ES-I3 (cell line): ENCODE results near the gene RYR2.

Source experiments
- H3K36me3 ChIP-seq: 2 replicates; pipeline ENCODE4 v1.6.1; 2013; ENCODE audit warnings: mild to moderate bottlenecking, low read length, control low read depth, moderate library complexity; ENCODE audit not compliant: insufficient read depth
- H3K4me1 ChIP-seq: 2 replicates; pipeline ENCODE4 v1.6.1; 2013; ENCODE audit warnings: mild to moderate bottlenecking, control low read depth, low read length; ENCODE audit not compliant: insufficient read depth
- H3K9ac ChIP-seq: 2 replicates; pipeline ENCODE4 v1.6.1; 2013; ENCODE audit warnings: low read depth, mild to moderate bottlenecking, low read length, moderate library complexity
- H3K9me3 ChIP-seq: 2 replicates; pipeline ENCODE4 v1.6.1; 2013; ENCODE audit warnings: mild to moderate bottlenecking, low read length, moderate library complexity; ENCODE audit not compliant: control insufficient read depth, insufficient read depth

Gene RYR2

GRCh38 chr1:237751090-237751489 is 709.1 kb downstream of the RYR2 start:
- H3K9ac ChIP-seq = no peak overlapping the region
- no peaks in the 10 kb centered on the region for H3K9me3 ChIP-seq
- peaks cover 4% of the 10 kb centered on the region; the same call in 1 of the 2 replicates for H3K4me1 ChIP-seq
- no peaks in the 10 kb centered on the region for H3K36me3 ChIP-seq

DNA sequence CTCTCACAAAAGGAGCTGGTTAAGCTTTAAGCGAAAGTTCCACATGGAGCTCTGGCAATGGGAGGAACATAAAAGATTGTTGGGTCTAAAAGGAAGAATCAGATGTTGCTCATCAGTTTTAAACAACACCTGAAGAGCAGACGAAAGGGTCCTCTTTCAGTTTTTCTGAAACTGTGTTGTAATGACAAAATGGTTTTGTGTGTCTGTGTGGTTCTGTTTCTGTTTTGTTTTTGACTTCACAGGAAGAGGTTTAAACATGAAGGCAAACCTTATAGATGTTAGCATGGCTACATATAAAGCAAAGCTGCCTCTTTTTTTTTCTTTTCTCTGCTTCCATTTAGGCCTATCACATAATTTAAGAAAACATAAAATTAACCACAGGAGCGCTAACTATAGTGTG is 712.6 kb downstream of the RYR2 start:
- Histone ChIP-seq H3K4me1 (peaks cover 4% of the 10 kb centered on the region; the same call in 1 of the 2 replicates), H3K9ac (no peak overlapping the region), H3K9me3 (no peaks in the 10 kb centered on the region), H3K36me3 (no peaks in the 10 kb centered on the region)

DNA sequence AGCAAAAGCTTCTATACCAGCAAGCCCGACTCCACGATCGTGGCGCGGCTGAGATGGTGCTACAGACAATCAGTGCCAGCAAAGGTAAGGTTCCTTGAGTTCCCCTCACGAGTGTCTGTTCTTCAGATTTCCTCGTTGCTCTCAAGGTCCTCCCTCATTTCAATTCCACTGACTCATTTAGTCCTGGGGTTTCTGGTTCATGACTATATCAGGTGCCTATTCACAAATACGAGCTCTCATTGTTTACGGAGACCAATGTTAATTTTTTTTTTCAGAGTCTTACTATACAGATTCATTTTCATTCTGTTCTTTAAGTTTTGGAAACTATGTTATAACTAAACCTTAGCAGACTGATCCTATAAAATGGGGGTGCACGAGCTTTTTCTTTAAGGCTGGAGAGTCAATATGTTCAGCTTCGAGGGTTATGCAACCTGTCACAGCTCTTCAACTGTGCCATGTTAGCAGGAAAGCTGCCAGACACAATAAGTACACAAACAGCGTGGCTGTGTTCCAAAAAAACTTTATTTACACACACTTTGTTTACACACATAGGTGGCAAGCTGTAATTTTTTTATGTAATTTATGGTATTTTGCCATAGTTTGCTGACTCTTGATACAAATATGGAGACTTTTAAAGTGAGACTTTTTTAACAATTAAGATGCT is 714.5 kb downstream of the RYR2 start:
- Histone ChIP-seq H3K9ac (no peak overlapping the region), H3K9me3 (no peaks in the 10 kb centered on the region), H3K36me3 (no peaks in the 10 kb centered on the region), H3K4me1 (peaks cover 4% of the 10 kb centered on the region; the same call in 1 of the 2 replicates)

DNA sequence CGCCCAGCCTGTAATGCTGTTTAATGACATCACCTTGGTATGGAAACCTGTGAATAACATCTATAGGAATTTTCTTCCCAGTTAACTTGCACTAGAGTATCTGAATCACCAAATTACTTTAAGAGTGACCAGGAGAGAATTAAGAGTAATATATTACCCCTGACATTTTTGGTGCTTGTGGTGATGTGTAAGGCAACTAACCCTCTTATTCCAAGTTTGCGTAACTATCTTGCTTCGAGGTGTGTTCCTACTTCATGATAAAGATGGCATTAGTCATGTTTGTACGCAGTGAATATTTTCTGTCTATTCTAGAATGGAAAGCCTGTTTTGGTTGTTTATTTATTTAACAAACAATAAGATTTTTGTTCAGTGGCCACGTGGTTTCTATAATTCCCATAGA is 717.4 kb downstream of the RYR2 start:
- no peak overlapping the region for H3K9ac ChIP-seq
- no peaks in the 10 kb centered on the region for H3K9me3 ChIP-seq
- H3K36me3 ChIP-seq = no peaks in the 10 kb centered on the region
- H3K4me1 ChIP-seq = no peaks in the 10 kb centered on the region

- Histone ChIP-seq H3K36me3 (no peaks in the 10 kb centered on the region), H3K4me1 (no peaks in the 10 kb centered on the region), H3K9ac (no peak overlapping the region), H3K9me3 (no peaks in the 10 kb centered on the region)
Observed at GRCh38 chr1:237760951-237761350, 719.0 kb downstream of the RYR2 start.

GRCh38 chr1:237763137-237763536 is 721.2 kb downstream of the RYR2 start:
- no peak overlapping the region for H3K9ac ChIP-seq
- no peaks in the 10 kb centered on the region for H3K36me3 ChIP-seq
- no peaks in the 10 kb centered on the region for H3K9me3 ChIP-seq
- H3K4me1 ChIP-seq = no peaks in the 10 kb centered on the region

- Histone ChIP-seq H3K9me3 (no peaks in the 10 kb centered on the region), H3K4me1 (no peaks in the 10 kb centered on the region), H3K36me3 (no peaks in the 10 kb centered on the region), H3K9ac (no peak overlapping the region)
Observed at GRCh38 chr1:237763751-237764150, 721.8 kb downstream of the RYR2 start.

DNA sequence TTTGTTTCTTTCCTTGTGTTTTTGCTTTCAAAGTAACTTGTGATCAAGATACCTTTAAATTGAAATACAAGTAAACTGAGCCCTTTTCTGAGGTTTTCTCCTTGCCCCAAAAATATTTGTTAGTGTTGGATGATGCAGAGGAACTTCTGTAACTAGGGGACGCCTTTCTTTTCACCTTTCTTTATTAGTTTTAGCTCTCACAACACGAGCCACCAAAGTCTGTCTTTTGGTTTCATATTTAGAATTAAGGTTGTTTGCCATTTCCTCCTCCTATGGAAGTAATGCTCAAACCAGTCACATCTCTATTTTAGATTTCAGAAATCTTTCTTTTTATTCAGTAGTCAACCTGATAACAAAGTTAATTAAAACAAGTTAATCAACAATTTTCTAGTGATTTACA is 727.9 kb downstream of the RYR2 start:
- Histone ChIP-seq H3K4me1 (no peaks in the 10 kb centered on the region), H3K9ac (no peak overlapping the region), H3K36me3 (no peaks in the 10 kb centered on the region), H3K9me3 (no peaks in the 10 kb centered on the region)

DNA sequence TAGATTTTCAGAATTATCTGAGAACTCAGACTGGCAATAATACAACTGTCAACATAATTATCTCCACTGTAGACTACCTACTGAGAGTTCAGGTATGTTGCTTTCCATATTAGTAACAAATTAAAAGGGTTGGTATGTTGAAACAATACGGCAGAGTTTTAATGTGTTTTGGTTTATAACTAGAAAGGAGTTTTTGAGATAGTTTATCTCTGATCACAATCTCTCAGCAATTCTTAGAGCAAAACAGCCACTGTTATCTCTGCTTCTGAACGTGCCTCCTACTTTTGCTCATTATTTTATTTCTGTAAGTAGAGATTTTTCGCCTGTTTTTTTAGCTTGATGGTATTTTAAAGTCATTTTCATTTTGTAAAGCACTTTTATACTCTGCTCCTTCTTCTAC is 730.0 kb downstream of the RYR2 start:
- H3K9me3 ChIP-seq = no peaks in the 10 kb centered on the region

GRCh38 chr1:237774246-237774645 is 732.3 kb downstream of the RYR2 start:
- no peaks in the 10 kb centered on the region for H3K9me3 ChIP-seq
- H3K36me3 ChIP-seq = no peaks in the 10 kb centered on the region; the same call in 1 of the 2 replicates
- no peak overlapping the region for H3K9ac ChIP-seq
- peaks cover 5% of the 10 kb centered on the region; the same call in 1 of the 2 replicates for H3K4me1 ChIP-seq

More for the DNA sequence above, 730.0 kb downstream of the RYR2 start:
- no peaks in the 10 kb centered on the region for H3K4me1 ChIP-seq
- H3K36me3 ChIP-seq = no peaks in the 10 kb centered on the region; the same call in 1 of the 2 replicates
- no peak overlapping the region for H3K9ac ChIP-seq

- peaks cover 5% of the 10 kb centered on the region; the same call in 1 of the 2 replicates for H3K4me1 ChIP-seq
- H3K36me3 ChIP-seq = no peaks in the 10 kb centered on the region; the same call in 1 of the 2 replicates
- no peak overlapping the region for H3K9ac ChIP-seq
- H3K9me3 ChIP-seq = no peaks in the 10 kb centered on the region
Observed at GRCh38 chr1:237779356-237779755, 737.4 kb downstream of the RYR2 start.

DNA sequence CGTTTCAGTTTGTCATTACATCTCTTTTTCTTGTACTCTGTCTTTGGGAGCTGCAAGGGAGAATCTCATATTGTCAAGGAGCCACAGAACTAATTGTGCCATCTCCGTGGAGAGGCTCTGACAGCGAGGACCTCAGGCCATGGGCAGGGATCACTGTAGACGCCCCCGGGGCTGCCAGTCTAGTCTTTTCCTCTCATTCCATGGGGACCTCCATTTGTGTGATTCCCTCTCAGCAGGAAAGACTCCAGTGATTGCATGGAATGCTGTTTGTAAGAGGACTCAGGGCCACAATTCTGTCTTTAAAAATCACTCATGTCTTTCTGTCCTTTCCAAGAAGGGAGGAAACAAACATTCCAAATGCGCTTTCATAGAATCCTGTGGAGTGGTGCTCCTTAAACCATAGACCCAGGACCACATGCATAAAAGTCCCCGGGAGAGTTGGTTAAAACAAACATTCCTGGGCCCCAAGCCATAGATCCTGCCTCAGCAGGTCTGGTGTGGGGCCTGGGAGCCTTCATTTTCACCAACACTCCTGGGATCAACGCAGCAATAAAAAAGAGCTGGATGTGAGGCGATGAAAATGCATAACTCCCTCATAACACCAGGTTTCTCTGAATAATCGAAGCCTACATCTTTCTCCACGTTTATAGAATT is 744.2 kb downstream of the RYR2 start:
- Histone ChIP-seq H3K9me3 (no peaks in the 10 kb centered on the region), H3K4me1 (no peaks in the 10 kb centered on the region; the same call in none of the 2 replicates), H3K9ac (no peak overlapping the region)

GRCh38 chr1:237788069-237788468 is 746.1 kb downstream of the RYR2 start:
- Histone ChIP-seq H3K4me1 (peaks cover 7% of the 10 kb centered on the region), H3K9ac (no peak overlapping the region), H3K9me3 (no peaks in the 10 kb centered on the region), H3K36me3 (peaks cover 5% of the 10 kb centered on the region; the same call in 1 of the 2 replicates)

More for the DNA sequence above, 744.2 kb downstream of the RYR2 start:
- peaks cover 5% of the 10 kb centered on the region; the same call in 1 of the 2 replicates for H3K36me3 ChIP-seq

DNA sequence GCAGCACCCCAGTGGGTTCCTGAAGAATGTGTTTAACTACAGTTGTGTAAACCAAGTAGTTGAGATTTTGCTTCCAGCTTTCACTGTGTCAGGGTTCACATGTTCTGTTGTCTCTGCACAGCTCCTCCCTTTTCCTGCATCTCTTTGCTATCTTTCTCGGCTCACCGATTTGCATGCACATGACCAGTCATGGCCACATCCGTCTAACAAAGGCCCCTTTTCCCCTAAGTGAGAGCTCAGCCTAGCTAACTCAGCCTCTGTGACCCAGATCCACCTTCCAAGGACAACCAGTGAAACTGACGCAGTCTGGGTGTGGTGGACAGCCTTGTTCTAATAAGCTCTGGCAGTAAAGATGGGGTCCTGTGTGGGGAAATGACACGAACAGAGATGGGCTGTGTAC is 747.6 kb downstream of the RYR2 start:
- Histone ChIP-seq H3K36me3 (peaks cover 5% of the 10 kb centered on the region; the same call in 1 of the 2 replicates), H3K9ac (no peak overlapping the region), H3K4me1 (peaks cover 7% of the 10 kb centered on the region), H3K9me3 (no peaks in the 10 kb centered on the region)

- H3K9me3 ChIP-seq = no peaks in the 10 kb centered on the region
Observed at GRCh38 chr1:237791592-237791991, 749.6 kb downstream of the RYR2 start.

More at GRCh38 chr1:237791592-237791991, 749.6 kb downstream of the RYR2 start:
- H3K4me1 ChIP-seq = peaks cover 7% of the 10 kb centered on the region; the same call in 1 of the 2 replicates
- no peak overlapping the region for H3K9ac ChIP-seq
- H3K36me3 ChIP-seq = peaks cover 5% of the 10 kb centered on the region; the same call in 1 of the 2 replicates
